Gastroesophageal sphincter (tissue), 4 donors: ENCODE measurements around the gene KLHL6. TPM values are rescaled to one million over a fixed set of nuclear protein-coding genes. Genes with fewer than 3 reads are reported as not detected.
"Not testable (repeated sequence)": the region's sequence is repeated elsewhere in the genome, so short reads cannot be mapped to it uniquely, and the experiment has no call there.

Experiments used
- ATAC-seq: fragments of 150-250 bp; one replicate; pipeline ENCODE4 v1.9.1; 2016; ENCODE audit warnings: mild to moderate bottlenecking, moderate library complexity
- H3K27ac ChIP-seq, 4 donors: fragments of 200-600 bp; sonication (generic) in 3 of 4; 1 replicate in 3 of 4; 2 replicates in 1 of 4; pipeline ENCODE4 v1.5.1; 2016 to 2019
- H3K27me3 ChIP-seq: fragments of 200-600 bp; sonication (generic); one replicate; pipeline ENCODE4 v1.5.1; 2019
- H3K36me3 ChIP-seq, 2 donors: fragments of 200-600 bp; sonication (generic); one replicate each; pipeline ENCODE4 v1.5.1; 2019; ENCODE audit warnings: control low read depth in 1 of 2
- H3K4me1 ChIP-seq, 3 donors: fragments of 200-600 bp; sonication (generic); 1 replicate in 2 of 3; 2 replicates in 1 of 3; pipeline ENCODE4 v1.5.1; 2016 to 2019; ENCODE audit warnings: control low read depth in 2 of 3
- H3K4me3 ChIP-seq, 2 donors: fragments of 200-600 bp; sonication (generic); one replicate each; pipeline ENCODE4 v1.5.1; 2019; ENCODE audit warnings: mild to moderate bottlenecking in 1 of 2, moderate library complexity in 1 of 2
- H3K9me3 ChIP-seq, 3 donors: fragments of 200-600 bp; sonication (generic); one replicate each; pipeline ENCODE4 v1.5.1; 2017 to 2019; ENCODE audit warnings: control low read depth in 2 of 3
- CTCF ChIP-seq, 4 experiments: fragments of 200-600 bp in 2 of 4; fragments of 450-650 bp in 2 of 4; sonication (generic) in 1 of 4; IDR thresholded peaks; one replicate each; pipeline ENCODE4 v1.5.1; 2017 to 2019; ENCODE audit warnings: antibody characterized with exemption in 4 of 4, mild to moderate bottlenecking in 2 of 4, moderate library complexity in 2 of 4
- EP300 ChIP-seq: sonication (generic); formaldehyde crosslinking; IDR thresholded peaks from one replicate; pipeline ENCODE4 v1.6.1; 2017; ENCODE audit warnings: antibody characterized with exemption, mild to moderate bottlenecking
- POLR2A ChIP-seq, 2 donors: fragments of 450-650 bp; IDR thresholded peaks; one replicate each; pipeline ENCODE4 v1.6.1; 2017; ENCODE audit warnings: antibody characterized with exemption in 2 of 2, mild to moderate bottlenecking in 2 of 2, moderate library complexity in 1 of 2
- POLR2AphosphoS5 ChIP-seq: sonication (generic); formaldehyde crosslinking; IDR thresholded peaks from one replicate; pipeline ENCODE4 v1.6.1; 2017; ENCODE audit warnings: antibody characterized with exemption
- WGBS, 2 donors: methylation state at CpG; one replicate each; pipeline ENCODE4 v1.1.5; 2018; ENCODE audit warnings: low coverage in 1 of 2; 5-methylcytosine and 5-hydroxymethylcytosine counted together
- total RNA-seq, 4 donors: library from RNA; depleted of rRNA; stranded (reverse); fragments of >200 nt; gene quantifications; one replicate each; pipeline ENCODE4 v1.1.0, GENCODE V29; 2016

Gene KLHL6
- total RNA-seq, 4 donors from 2014 or later = 0.62 to 1.9 (median 1.0) TPM

- Histone ChIP-seq H3K4me3 (no peak overlapping the region), H3K36me3 (no peaks in the 10 kb centered on the region), H3K27me3 (peaks cover 4% of the 10 kb centered on the region), H3K9me3 (no peaks in the 10 kb centered on the region), H3K4me1 (no peaks in the 10 kb centered on the region), H3K27ac (no peak overlapping the region)
- ATAC-seq = no peak
- WGBS, 2 donors = 73% methylated on average over 5 to 7 of the region's 7 CpGs
- TF ChIP-seq CTCF (IDR thresholded peaks at IDR 0.05) = no peak
- TF ChIP-seq POLR2A (IDR thresholded peaks at IDR 0.05) = no peak
- no peak for TF ChIP-seq EP300
- TF ChIP-seq POLR2AphosphoS5 = no peak
Observed at GRCh38 chr3:183529717-183530116, 25.8 kb downstream of the KLHL6 start.

- H3K4me1 ChIP-seq = no peaks in the 10 kb centered on the region
- no peak overlapping the region for H3K27ac ChIP-seq
- no peaks in the 10 kb centered on the region for H3K9me3 ChIP-seq
- no peak for ATAC-seq
- 67% methylated on average over 1 of the region's 1 CpG; no CpG with 5 or more reads in 1 of the 2 donors for WGBS, 2 donors
- no peaks in the 10 kb centered on the region for H3K36me3 ChIP-seq
- no peak for TF ChIP-seq POLR2A (IDR thresholded peaks at IDR 0.05)
- no peak for TF ChIP-seq EP300
- no peak for TF ChIP-seq POLR2AphosphoS5
- no peak for TF ChIP-seq CTCF (IDR thresholded peaks at IDR 0.05)
- H3K4me3 ChIP-seq = no peak overlapping the region
- H3K27me3 ChIP-seq = peaks cover 4% of the 10 kb centered on the region
Observed at GRCh38 chr3:183529185-183529584, 26.3 kb downstream of the KLHL6 start.

- H3K9me3 ChIP-seq, H3K36me3 ChIP-seq, H3K4me1 ChIP-seq, H3K27ac ChIP-seq, ATAC-seq, H3K27me3 ChIP-seq, H3K4me3 ChIP-seq: not testable (repeated sequence)
- 78 to 95% methylated on average over 4 to 6 of the region's 6 CpGs for WGBS, 2 donors
Observed at GRCh38 chr3:183528758-183529157, 26.7 kb downstream of the KLHL6 start.

- Histone ChIP-seq H3K4me3 (no peak overlapping the region), H3K27ac (no peak overlapping the region), H3K4me1 (no peaks in the 10 kb centered on the region), H3K27me3 (peaks cover 4% of the 10 kb centered on the region), H3K36me3 (no peaks in the 10 kb centered on the region), H3K9me3 (no peaks in the 10 kb centered on the region)
- TF ChIP-seq POLR2AphosphoS5 (no peak), EP300 (no peak), CTCF (IDR thresholded peaks at IDR 0.05) (no peak), POLR2A (IDR thresholded peaks at IDR 0.05) (no peak)
- ATAC-seq = no peak
- 81 to 91% methylated on average over 3 to 11 of the region's 12 CpGs for WGBS, 2 donors
Observed at GRCh38 chr3:183527428-183528379, 27.8 kb downstream of the KLHL6 start.

GRCh38 chr3:183526838-183527427 is 28.6 kb downstream of the KLHL6 start:
- Histone ChIP-seq H3K36me3 (no peaks in the 10 kb centered on the region), H3K27ac (no peak overlapping the region), H3K4me1 (no peaks in the 10 kb centered on the region), H3K27me3 (peaks cover 4% of the 10 kb centered on the region), H3K9me3 (no peaks in the 10 kb centered on the region), H3K4me3 (no peak overlapping the region)
- no peak for ATAC-seq
- TF ChIP-seq POLR2A (IDR thresholded peaks at IDR 0.05) (no peak), POLR2AphosphoS5 (no peak)
- 83% methylated on average over 4 of the region's 4 CpGs; no CpG with 5 or more reads in 1 of the 2 donors for WGBS, 2 donors

- WGBS, 2 donors = 76 to 83% methylated on average over 3 of the region's 6 CpGs
- H3K4me3 ChIP-seq = no peak overlapping the region
- no peak for TF ChIP-seq POLR2AphosphoS5
- TF ChIP-seq EP300 = no peak
- TF ChIP-seq POLR2A (IDR thresholded peaks at IDR 0.05) = no peak
- TF ChIP-seq CTCF (IDR thresholded peaks at IDR 0.05) = no peak
- H3K36me3 ChIP-seq = no peaks in the 10 kb centered on the region
- no peak overlapping the region for H3K27ac ChIP-seq
- no peak for ATAC-seq
- no peaks in the 10 kb centered on the region for H3K4me1 ChIP-seq
- H3K27me3 ChIP-seq = peaks cover 4% of the 10 kb centered on the region
- no peaks in the 10 kb centered on the region for H3K9me3 ChIP-seq
Observed at GRCh38 chr3:183524476-183524875, 31.0 kb downstream of the KLHL6 start.

GRCh38 chr3:183520741-183521556 is 34.6 kb downstream of the KLHL6 start:
- not testable (repeated sequence) for H3K4me3 ChIP-seq, H3K27ac ChIP-seq, H3K36me3 ChIP-seq, H3K4me1 ChIP-seq, ATAC-seq, H3K27me3 ChIP-seq, H3K9me3 ChIP-seq
- WGBS, 2 donors = 48 to 78% methylated on average over 8 to 15 of the region's 19 CpGs

GRCh38 chr3:183520295-183520694 is 35.2 kb downstream of the KLHL6 start:
- WGBS, 2 donors = 61 to 71% methylated on average over 8 of the region's 8 CpGs
- not testable (repeated sequence) for H3K4me3 ChIP-seq, H3K27ac ChIP-seq, H3K4me1 ChIP-seq, H3K36me3 ChIP-seq, H3K9me3 ChIP-seq, ATAC-seq, H3K27me3 ChIP-seq
